ENCODE results near the gene ROCK2. TPM values are rescaled to one million over a fixed set of nuclear protein-coding genes. Genes with fewer than 3 reads are reported as not detected.

The ROCK2 gene
- total RNA-seq, 1 donor from 2014 or later: 36.1 TPM

GRCh38 chr2:11338580-11338979 lies 5.9 kb downstream of the ROCK2 start:
- no peaks in the 10 kb centered on the region for H3K9me3 ChIP-seq (ENCODE audit: low read depth)
- no peak for TF ChIP-seq EZH2phosphoT487 (IDR thresholded peaks at IDR 0.05)
- no peak for TF ChIP-seq EZH2 (IDR thresholded peaks at IDR 0.05)
- no peak for TF ChIP-seq CTCF (IDR thresholded peaks at IDR 0.05)
- H3K36me3 ChIP-seq: no peaks in the 10 kb centered on the region
- H3K4me2 ChIP-seq: no peak overlapping the region
- peaks cover 100% of the 10 kb centered on the region for H3K79me2 ChIP-seq (ENCODE audit: low read depth)
- peaks cover 36% of the 10 kb centered on the region for H3K36me3 Mint-ChIP-seq
- H3K9ac ChIP-seq: no peak overlapping the region
- no peak overlapping the region for H2AFZ ChIP-seq (replicated peaks)
- no peak overlapping the region for H3K27ac Mint-ChIP-seq
- H3K27ac ChIP-seq: no peak overlapping the region
- no peak overlapping the region for H3K4me3 ChIP-seq
- H3K27me3 Mint-ChIP-seq (ENCODE audit: insufficient read depth, low read depth): peaks cover 2% of the 10 kb centered on the region
- peaks cover 31% of the 10 kb centered on the region for H3K9me3 Mint-ChIP-seq
- peaks cover 22% of the 10 kb centered on the region for H3K4me1 Mint-ChIP-seq
- peaks cover 7% of the 10 kb centered on the region for H3F3A ChIP-seq (ENCODE audit: low read depth)
- no peak overlapping the region for H3K4me3 Mint-ChIP-seq
- H4K20me1 ChIP-seq (ENCODE audit: low read depth): peaks cover 46% of the 10 kb centered on the region
- peaks cover 20% of the 10 kb centered on the region for H3K4me1 ChIP-seq
- no peaks in the 10 kb centered on the region for H3K27me3 ChIP-seq
- no peak for DNase-seq (ENCODE audit: low spot score)

GRCh38 chr2:11337909-11338308 lies 6.5 kb downstream of the ROCK2 start:
- no peak overlapping the region for H3K27ac Mint-ChIP-seq
- Histone ChIP-seq H3K4me1 (peaks cover 20% of the 10 kb centered on the region), H3K79me2 (ENCODE audit: low read depth) (peaks cover 100% of the 10 kb centered on the region), H3K27me3 (no peaks in the 10 kb centered on the region), H3K9me3 (ENCODE audit: low read depth) (no peaks in the 10 kb centered on the region), H3K4me2 (no peak overlapping the region), H3K36me3 (no peaks in the 10 kb centered on the region), H2AFZ (replicated peaks) (no peak overlapping the region), H3K4me3 (no peak overlapping the region), H3F3A (ENCODE audit: low read depth) (peaks cover under 1% of the 10 kb centered on the region), H4K20me1 (ENCODE audit: low read depth) (peaks cover 41% of the 10 kb centered on the region), H3K9ac (no peak overlapping the region), H3K27ac (no peak overlapping the region)
- no peak overlapping the region for H3K4me3 Mint-ChIP-seq
- TF ChIP-seq EZH2 (IDR thresholded peaks at IDR 0.05) (no peak), EZH2phosphoT487 (IDR thresholded peaks at IDR 0.05) (no peak), CTCF (IDR thresholded peaks at IDR 0.05) (no peak)
- no peak for DNase-seq (ENCODE audit: low spot score)
- peaks cover 2% of the 10 kb centered on the region for H3K27me3 Mint-ChIP-seq (ENCODE audit: insufficient read depth, low read depth)
- H3K4me1 Mint-ChIP-seq: peaks cover 22% of the 10 kb centered on the region
- peaks cover 37% of the 10 kb centered on the region for H3K9me3 Mint-ChIP-seq
- H3K36me3 Mint-ChIP-seq: peaks cover 42% of the 10 kb centered on the region

- H3K9ac ChIP-seq: no peak overlapping the region
- peaks cover 7% of the 10 kb centered on the region for H3K4me1 ChIP-seq
- H3K4me1 Mint-ChIP-seq: peaks cover 12% of the 10 kb centered on the region
- no peak overlapping the region for H3K27ac ChIP-seq
- H3K4me2 ChIP-seq: no peak overlapping the region
- H3K4me3 ChIP-seq: no peak overlapping the region
- no peaks in the 10 kb centered on the region for H3K36me3 ChIP-seq
- no peak overlapping the region for H3K4me3 Mint-ChIP-seq
- peaks cover 2% of the 10 kb centered on the region for H3K27me3 Mint-ChIP-seq (ENCODE audit: insufficient read depth, low read depth)
- TF ChIP-seq EZH2 (IDR thresholded peaks at IDR 0.05) (no peak), EZH2phosphoT487 (IDR thresholded peaks at IDR 0.05) (no peak)
- peaks cover 24% of the 10 kb centered on the region for H4K20me1 ChIP-seq (ENCODE audit: low read depth)
- H3F3A ChIP-seq (ENCODE audit: low read depth): no peaks in the 10 kb centered on the region
- H3K79me2 ChIP-seq (ENCODE audit: low read depth): peaks cover 100% of the 10 kb centered on the region
- no peak for DNase-seq (ENCODE audit: low spot score)
- H3K9me3 Mint-ChIP-seq: peaks cover 46% of the 10 kb centered on the region
- no peak overlapping the region for H3K27ac Mint-ChIP-seq
- no peaks in the 10 kb centered on the region for H3K27me3 ChIP-seq
- H2AFZ ChIP-seq (replicated peaks): no peak overlapping the region
- H3K9me3 ChIP-seq (ENCODE audit: low read depth): peaks cover 4% of the 10 kb centered on the region
- peaks cover 49% of the 10 kb centered on the region for H3K36me3 Mint-ChIP-seq
Observed at GRCh38 chr2:11336189-11336588, 8.2 kb downstream of the ROCK2 start.

GRCh38 chr2:11333427-11334183 lies 10.8 kb downstream of the ROCK2 start:
- Mint-ChIP-seq H3K4me1 (no peaks in the 10 kb centered on the region), H3K36me3 (peaks cover 39% of the 10 kb centered on the region), H3K27ac (no peak overlapping the region), H3K27me3 (ENCODE audit: insufficient read depth, low read depth) (peaks cover 2% of the 10 kb centered on the region), H3K9me3 (peaks cover 45% of the 10 kb centered on the region), H3K4me3 (no peak overlapping the region)
- Histone ChIP-seq H2AFZ (replicated peaks) (no peak overlapping the region), H3K4me3 (no peak overlapping the region), H3K79me2 (ENCODE audit: low read depth) (peaks cover 94% of the 10 kb centered on the region), H3K27me3 (no peaks in the 10 kb centered on the region), H3K4me2 (no peak overlapping the region), H4K20me1 (ENCODE audit: low read depth) (no peaks in the 10 kb centered on the region), H3K36me3 (no peaks in the 10 kb centered on the region), H3K9me3 (ENCODE audit: low read depth) (peaks cover 4% of the 10 kb centered on the region), H3K4me1 (no peaks in the 10 kb centered on the region), H3K9ac (no peak overlapping the region), H3F3A (ENCODE audit: low read depth) (no peaks in the 10 kb centered on the region), H3K27ac (no peak overlapping the region)
- TF ChIP-seq CTCF (IDR thresholded peaks at IDR 0.05) (no peak), EZH2phosphoT487 (IDR thresholded peaks at IDR 0.05) (no peak), EZH2 (IDR thresholded peaks at IDR 0.05) (no peak)
- no peak for DNase-seq (ENCODE audit: low spot score)

Data from neural progenitor cell (in vitro differentiated cells).